ENCODE results near the gene KBTBD8. TPM values are rescaled to one million over a fixed set of nuclear protein-coding genes. Genes with fewer than 3 reads are reported as not detected.

KBTBD8 gene
- total and polyA plus RNA-seq, 9 of the 15 experiments (the other 6 are each of a cell fraction or from before 2014, with no cell fraction given) = 2.7 to 9.1 (median 5.6) TPM

DNA sequence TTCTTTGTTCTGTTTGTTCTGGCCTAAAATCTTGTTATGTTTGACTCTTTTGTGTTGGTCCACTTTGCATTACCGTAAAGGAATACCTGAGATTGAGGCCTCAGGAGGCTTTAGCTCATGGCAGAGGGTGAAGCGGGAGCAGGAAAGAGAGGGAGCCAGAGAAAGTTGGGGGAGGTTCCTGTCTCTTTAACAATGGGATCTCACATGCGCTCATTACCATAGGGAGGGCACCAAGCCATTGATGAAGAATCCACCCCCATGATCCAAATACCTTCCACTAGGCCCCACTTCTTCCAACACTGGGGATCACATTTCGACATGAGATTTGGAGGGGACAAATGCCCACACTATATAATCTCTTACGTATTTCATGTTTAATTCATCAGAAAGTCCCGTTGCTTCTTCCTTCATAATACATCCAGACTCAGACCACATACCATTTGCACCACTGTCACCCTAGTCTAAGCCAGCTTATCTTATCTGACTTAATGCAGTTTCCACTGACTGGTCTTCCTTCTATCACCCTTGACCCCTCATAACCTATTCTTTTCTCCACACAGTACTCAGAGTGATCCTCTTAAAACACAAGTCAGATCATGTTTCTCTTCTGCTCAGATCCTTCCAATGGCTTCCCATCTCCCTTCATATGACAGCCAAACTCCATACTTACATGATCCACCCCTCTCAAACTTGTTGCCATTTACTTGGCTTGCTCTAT is 13.5 kb downstream of the KBTBD8 start (continued):
- TF ChIP-seq, protein P1, sequence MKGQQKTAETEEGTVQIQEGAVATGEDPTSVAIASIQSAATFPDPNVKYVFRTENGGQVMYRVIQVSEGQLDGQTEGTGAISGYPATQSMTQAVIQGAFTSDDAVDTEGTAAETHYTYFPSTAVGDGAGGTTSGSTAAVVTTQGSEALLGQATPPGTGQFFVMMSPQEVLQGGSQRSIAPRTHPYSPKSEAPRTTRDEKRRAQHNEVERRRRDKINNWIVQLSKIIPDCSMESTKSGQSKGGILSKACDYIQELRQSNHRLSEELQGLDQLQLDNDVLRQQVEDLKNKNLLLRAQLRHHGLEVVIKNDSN (CRISPR knock-in tag; IDR thresholded peaks at IDR 0.05) = no peak
- TF ChIP-seq NBN (IDR thresholded peaks at IDR 0.05; ENCODE audit: low read depth) = peak; percentile 43; the same call in 1 of the 2 replicates
- no peak for TF ChIP-seq MTF1 (CRISPR knock-in tag; IDR thresholded peaks at IDR 0.05; ENCODE audit: borderline replicate concordance)
- TF ChIP-seq HMG20B (CRISPR knock-in tag; IDR thresholded peaks at IDR 0.05) = no peak
- TF ChIP-seq, protein P2, sequence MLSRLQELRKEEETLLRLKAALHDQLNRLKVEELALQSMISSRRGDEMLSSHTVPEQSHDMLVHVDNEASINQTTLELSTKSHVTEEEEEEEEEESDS (CRISPR knock-in tag; IDR thresholded peaks at IDR 0.05) = no peak
- no peak for TF ChIP-seq C11orf30 (IDR thresholded peaks at IDR 0.05; ENCODE audit: low read depth)
- TF ChIP-seq THRAP3 (IDR thresholded peaks at IDR 0.05; ENCODE audit: borderline replicate concordance) = no peak
- TF ChIP-seq, protein P3, sequence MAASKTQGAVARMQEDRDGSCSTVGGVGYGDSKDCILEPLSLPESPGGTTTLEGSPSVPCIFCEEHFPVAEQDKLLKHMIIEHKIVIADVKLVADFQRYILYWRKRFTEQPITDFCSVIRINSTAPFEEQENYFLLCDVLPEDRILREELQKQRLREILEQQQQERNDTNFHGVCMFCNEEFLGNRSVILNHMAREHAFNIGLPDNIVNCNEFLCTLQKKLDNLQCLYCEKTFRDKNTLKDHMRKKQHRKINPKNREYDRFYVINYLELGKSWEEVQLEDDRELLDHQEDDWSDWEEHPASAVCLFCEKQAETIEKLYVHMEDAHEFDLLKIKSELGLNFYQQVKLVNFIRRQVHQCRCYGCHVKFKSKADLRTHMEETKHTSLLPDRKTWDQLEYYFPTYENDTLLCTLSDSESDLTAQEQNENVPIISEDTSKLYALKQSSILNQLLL (CRISPR knock-in tag; IDR thresholded peaks at IDR 0.05; ENCODE audit: borderline replicate concordance) = no peak
- no peak for TF ChIP-seq PTRF (tag; IDR thresholded peaks at IDR 0.05)
- TF ChIP-seq, protein P4, sequence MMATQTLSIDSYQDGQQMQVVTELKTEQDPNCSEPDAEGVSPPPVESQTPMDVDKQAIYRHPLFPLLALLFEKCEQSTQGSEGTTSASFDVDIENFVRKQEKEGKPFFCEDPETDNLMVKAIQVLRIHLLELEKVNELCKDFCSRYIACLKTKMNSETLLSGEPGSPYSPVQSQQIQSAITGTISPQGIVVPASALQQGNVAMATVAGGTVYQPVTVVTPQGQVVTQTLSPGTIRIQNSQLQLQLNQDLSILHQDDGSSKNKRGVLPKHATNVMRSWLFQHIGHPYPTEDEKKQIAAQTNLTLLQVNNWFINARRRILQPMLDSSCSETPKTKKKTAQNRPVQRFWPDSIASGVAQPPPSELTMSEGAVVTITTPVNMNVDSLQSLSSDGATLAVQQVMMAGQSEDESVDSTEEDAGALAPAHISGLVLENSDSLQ (IDR thresholded peaks at IDR 0.05) = peak; percentile 43; the same call in 1 of the 2 replicates
- no peak for TF ChIP-seq ZNF175 (CRISPR knock-in tag; IDR thresholded peaks at IDR 0.05; ENCODE audit: low read depth)
- TF ChIP-seq TAF15 (IDR thresholded peaks at IDR 0.05; ENCODE audit: low read depth, low read length) = no peak
- no peak for TF ChIP-seq ZSCAN32 (CRISPR knock-in tag; IDR thresholded peaks at IDR 0.05)
- TF ChIP-seq ZNF57 (CRISPR knock-in tag; IDR thresholded peaks at IDR 0.05) = no peak
- TF ChIP-seq, protein P5, sequence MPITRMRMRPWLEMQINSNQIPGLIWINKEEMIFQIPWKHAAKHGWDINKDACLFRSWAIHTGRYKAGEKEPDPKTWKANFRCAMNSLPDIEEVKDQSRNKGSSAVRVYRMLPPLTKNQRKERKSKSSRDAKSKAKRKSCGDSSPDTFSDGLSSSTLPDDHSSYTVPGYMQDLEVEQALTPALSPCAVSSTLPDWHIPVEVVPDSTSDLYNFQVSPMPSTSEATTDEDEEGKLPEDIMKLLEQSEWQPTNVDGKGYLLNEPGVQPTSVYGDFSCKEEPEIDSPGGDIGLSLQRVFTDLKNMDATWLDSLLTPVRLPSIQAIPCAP (CRISPR knock-in tag; IDR thresholded peaks at IDR 0.05; ENCODE audit: borderline replicate concordance) = no peak
- no peak for TF ChIP-seq CHD2 (IDR thresholded peaks at IDR 0.05; ENCODE audit: low read depth, low read length)
- no peak for TF ChIP-seq BHLHE40 (IDR thresholded peaks at IDR 0.05; ENCODE audit: low read length)
- TF ChIP-seq, protein P6, sequence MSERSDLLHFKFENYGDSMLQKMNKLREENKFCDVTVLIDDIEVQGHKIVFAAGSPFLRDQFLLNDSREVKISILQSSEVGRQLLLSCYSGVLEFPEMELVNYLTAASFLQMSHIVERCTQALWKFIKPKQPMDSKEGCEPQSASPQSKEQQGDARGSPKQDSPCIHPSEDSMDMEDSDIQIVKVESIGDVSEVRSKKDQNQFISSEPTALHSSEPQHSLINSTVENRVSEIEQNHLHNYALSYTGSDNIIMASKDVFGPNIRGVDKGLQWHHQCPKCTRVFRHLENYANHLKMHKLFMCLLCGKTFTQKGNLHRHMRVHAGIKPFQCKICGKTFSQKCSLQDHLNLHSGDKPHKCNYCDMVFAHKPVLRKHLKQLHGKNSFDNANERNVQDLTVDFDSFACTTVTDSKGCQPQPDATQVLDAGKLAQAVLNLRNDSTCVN (CRISPR knock-in tag; IDR thresholded peaks at IDR 0.05) = no peak
- no peak for TF ChIP-seq TRIM28 (IDR thresholded peaks at IDR 0.05)
- TF ChIP-seq KLF13 (tag; IDR thresholded peaks at IDR 0.05; ENCODE audit: borderline replicate concordance, low read depth) = no peak
- no peak for TF ChIP-seq ZC3H4 (CRISPR knock-in tag; IDR thresholded peaks at IDR 0.05; ENCODE audit: borderline replicate concordance)
- TF ChIP-seq CREBBP (IDR thresholded peaks at IDR 0.05; ENCODE audit: low read depth, low read length) = no peak
- no peak for TF ChIP-seq ZNF695 (CRISPR knock-in tag; IDR thresholded peaks at IDR 0.05)
